Vagina (tissue), 2 donors: ENCODE measurements around the gene POLD1. TPM values are rescaled to one million over a fixed set of nuclear protein-coding genes. Genes with fewer than 3 reads are reported as not detected.

Experiments
- DNase-seq, 2 donors: peaks; one replicate each; pipeline ENCODE4 v3.0.0-alpha.2; 2017; ENCODE audit errors: extremely low spot score in 2 of 2
- H3K27ac ChIP-seq: fragments of 200-600 bp; sonication (generic); one replicate; pipeline ENCODE4 v1.5.1; 2019
- H3K27me3 ChIP-seq: fragments of 200-600 bp; sonication (generic); one replicate; pipeline ENCODE4 v1.5.1; 2019
- H3K36me3 ChIP-seq, 2 donors: fragments of 200-600 bp; sonication (generic); one replicate each; pipeline ENCODE4 v1.5.1; 2017 to 2019
- H3K4me1 ChIP-seq: fragments of 200-600 bp; sonication (generic); one replicate; pipeline ENCODE4 v1.5.1; 2019
- H3K4me3 ChIP-seq, 2 donors: fragments of 200-600 bp; sonication (generic); 1 replicate in 1 of 2; 2 replicates in 1 of 2; pipeline ENCODE4 v1.5.1; 2016 to 2019
- H3K9me3 ChIP-seq: fragments of 200-600 bp; sonication (generic); one replicate; pipeline ENCODE4 v1.5.1; 2019
- CTCF ChIP-seq, 3 experiments: fragments of 450-650 bp in 2 of 3; fragments of 200-600 bp in 1 of 3; sonication (generic) in 1 of 3; IDR thresholded peaks; one replicate each; pipeline ENCODE4 v1.5.1; 2017 to 2019; ENCODE audit warnings: antibody characterized with exemption in 3 of 3, mild to moderate bottlenecking in 2 of 3, moderate library complexity in 2 of 3
- POLR2A ChIP-seq, 2 donors: fragments of 450-650 bp; IDR thresholded peaks; one replicate each; pipeline ENCODE4 v1.6.1; 2017; ENCODE audit warnings: antibody characterized with exemption in 2 of 2, mild to moderate bottlenecking in 2 of 2, moderate library complexity in 2 of 2
- POLR2AphosphoS5 ChIP-seq, 2 donors: sonication (generic); formaldehyde crosslinking; IDR thresholded peaks; one replicate each; pipeline ENCODE4 v1.9.0; 2017; ENCODE audit warnings: antibody characterized with exemption in 2 of 2, mild to moderate bottlenecking in 2 of 2, low read depth in 1 of 2; ENCODE audit not compliant: insufficient read depth in 1 of 2
- intact Hi-C: fragments of 100-400 bp; cut with DNase I; formaldehyde crosslinking; loops from one replicate; pipeline ENCODE4 v1.15.1; 2023
- total RNA-seq: library from RNA; depleted of rRNA; stranded (reverse); fragments of >200 nt; gene quantifications from one replicate; pipeline ENCODE4 v1.2.3, GENCODE V29; 2016

The POLD1 gene
- total RNA-seq, 1 donor from 2014 or later, result 16.7 TPM

GRCh38 chr19:50392759-50393158 is 8.6 kb downstream of the POLD1 start:
- intact Hi-C loops, result no loop called here
- Histone ChIP-seq H3K4me1 (no peaks in the 10 kb centered on the region), H3K4me3 (no peak overlapping the region), H3K27me3 (no peaks in the 10 kb centered on the region), H3K9me3 (no peaks in the 10 kb centered on the region), H3K27ac (no peak overlapping the region), H3K36me3 (no peaks in the 10 kb centered on the region)
- no peak for DNase-seq
- no peak for TF ChIP-seq POLR2A (IDR thresholded peaks at IDR 0.05)
- TF ChIP-seq POLR2AphosphoS5 (IDR thresholded peaks at IDR 0.05; ENCODE audit: insufficient read depth in 1 of 2, low read depth in 1 of 2), result no peak
- no peak for TF ChIP-seq CTCF (IDR thresholded peaks at IDR 0.05)

- intact Hi-C loops, result no loop called here
- no peak for TF ChIP-seq POLR2AphosphoS5 (IDR thresholded peaks at IDR 0.05; ENCODE audit: insufficient read depth in 1 of 2, low read depth in 1 of 2)
- TF ChIP-seq POLR2A (IDR thresholded peaks at IDR 0.05), result no peak
- no peak for TF ChIP-seq CTCF (IDR thresholded peaks at IDR 0.05)
These were observed 9.4 kb downstream of the POLD1 start for GRCh38 chr19:50393589-50393988.

GRCh38 chr19:50394017-50394416 is 9.9 kb downstream of the POLD1 start:
- no peak for TF ChIP-seq POLR2A (IDR thresholded peaks at IDR 0.05)
- no peak for TF ChIP-seq POLR2AphosphoS5 (IDR thresholded peaks at IDR 0.05; ENCODE audit: insufficient read depth in 1 of 2, low read depth in 1 of 2)
- TF ChIP-seq CTCF (IDR thresholded peaks at IDR 0.05), result no peak
- H3K27ac ChIP-seq, result no peak overlapping the region
- H3K36me3 ChIP-seq, result no peaks in the 10 kb centered on the region
- no peak overlapping the region for H3K4me3 ChIP-seq
- no peak for DNase-seq
- no peaks in the 10 kb centered on the region for H3K27me3 ChIP-seq
- intact Hi-C loops, result no loop called here
- no peaks in the 10 kb centered on the region for H3K4me1 ChIP-seq
- no peaks in the 10 kb centered on the region for H3K9me3 ChIP-seq

More at GRCh38 chr19:50393589-50393988, 9.4 kb downstream of the POLD1 start:
- H3K4me3 ChIP-seq, result no peak overlapping the region
- DNase-seq, result no peak
- no peaks in the 10 kb centered on the region for H3K9me3 ChIP-seq
- H3K36me3 ChIP-seq, result no peaks in the 10 kb centered on the region
- H3K27ac ChIP-seq, result no peak overlapping the region
- H3K27me3 ChIP-seq, result no peaks in the 10 kb centered on the region
- H3K4me1 ChIP-seq, result no peaks in the 10 kb centered on the region

- H3K36me3 ChIP-seq, result peaks cover 0 to 7% of the 10 kb centered on the region in 2 donors
- no peaks in the 10 kb centered on the region for H3K4me1 ChIP-seq
- intact Hi-C loops, result no loop called here
- H3K27ac ChIP-seq, result no peak overlapping the region
- H3K9me3 ChIP-seq, result no peaks in the 10 kb centered on the region
- DNase-seq, result no peak
- TF ChIP-seq POLR2AphosphoS5 (IDR thresholded peaks at IDR 0.05; ENCODE audit: insufficient read depth in 1 of 2, low read depth in 1 of 2), result no peak
- TF ChIP-seq CTCF (IDR thresholded peaks at IDR 0.05), result no peak
- TF ChIP-seq POLR2A (IDR thresholded peaks at IDR 0.05), result no peak
- H3K4me3 ChIP-seq, result no peak overlapping the region
- H3K27me3 ChIP-seq, result no peaks in the 10 kb centered on the region
These were observed 14.7 kb downstream of the POLD1 start for GRCh38 chr19:50398675-50399367.

- Histone ChIP-seq H3K4me1 (no peaks in the 10 kb centered on the region), H3K36me3 (peaks cover 0 to 7% of the 10 kb centered on the region in 2 donors), H3K9me3 (no peaks in the 10 kb centered on the region), H3K27me3 (no peaks in the 10 kb centered on the region), H3K27ac (no peak overlapping the region), H3K4me3 (no peak overlapping the region)
- TF ChIP-seq POLR2A (IDR thresholded peaks at IDR 0.05) (no peak), CTCF (IDR thresholded peaks at IDR 0.05) (no peak), POLR2AphosphoS5 (IDR thresholded peaks at IDR 0.05; ENCODE audit: insufficient read depth in 1 of 2, low read depth in 1 of 2) (no peak)
- DNase-seq, result no peak
- intact Hi-C loops, result no loop called here
These were observed 15.2 kb downstream of the POLD1 start for GRCh38 chr19:50399368-50399745.
